Loucy (cell line): ENCODE results near the gene CUL9.

ENCODE experiments used
- H2AFZ ChIP-seq: fragments of 200-600 bp; sonication (generic); 2 replicates; pipeline ENCODE4 v1.6.0; 2016; ENCODE audit warnings: antibody characterized with exemption, mild to moderate bottlenecking, low read length, moderate library complexity
- H3F3A ChIP-seq: fragments of 200-600 bp; 2 replicates; pipeline ENCODE4 v1.6.0; 2016; ENCODE audit warnings: antibody characterized with exemption, low read depth, mild to moderate bottlenecking
- H3K27me3 ChIP-seq: fragments of 200-600 bp; sonication (generic); 2 replicates; pipeline ENCODE4 v1.6.1; 2014; ENCODE audit warnings: low read length, mild to moderate bottlenecking; ENCODE audit not compliant: insufficient read depth, poor library complexity, severe bottlenecking
- H3K36me3 ChIP-seq: fragments of 200-600 bp; sonication (generic); 2 replicates; pipeline ENCODE4 v1.6.1; 2016; ENCODE audit warnings: low read length; ENCODE audit not compliant: insufficient read depth
- H3K4me1 ChIP-seq: fragments of 200-600 bp; sonication (generic); 2 replicates; pipeline ENCODE4 v1.5.1; 2014; ENCODE audit warnings: low read length, mild to moderate bottlenecking; ENCODE audit not compliant: insufficient read depth, poor library complexity, severe bottlenecking
- H3K4me2 ChIP-seq: fragments of 200-600 bp; sonication (generic); 2 replicates; pipeline ENCODE4 v1.6.0; 2014; ENCODE audit warnings: antibody characterized with exemption, low read length, low read depth, mild to moderate bottlenecking; ENCODE audit not compliant: poor library complexity, severe bottlenecking
- H3K4me3 ChIP-seq: fragments of 200-600 bp; sonication (generic); 2 replicates; pipeline ENCODE4 v1.5.1; 2014; ENCODE audit warnings: low read length, mild to moderate bottlenecking, mixed read lengths; ENCODE audit not compliant: poor library complexity, severe bottlenecking
- H3K79me2 ChIP-seq: fragments of 200-600 bp; sonication (generic); 2 replicates; pipeline ENCODE4 v1.6.1; 2014; ENCODE audit warnings: low read length; ENCODE audit not compliant: insufficient read depth
- H3K9ac ChIP-seq: fragments of 200-600 bp; sonication (generic); 2 replicates; pipeline ENCODE4 v1.6.0; 2014; ENCODE audit warnings: mild to moderate bottlenecking, low read depth, low read length, moderate library complexity; ENCODE audit not compliant: poor library complexity, severe bottlenecking
- H3K9me2 ChIP-seq: fragments of 200-600 bp; sonication (generic); replicated peaks from 2 replicates; pipeline ENCODE4 v1.6.1; 2016; ENCODE audit warnings: low read depth, low read length, mixed read lengths
- H3K9me3 ChIP-seq: fragments of 200-600 bp; sonication (generic); 2 replicates; pipeline ENCODE4 v1.6.1; 2014; ENCODE audit warnings: mild to moderate bottlenecking, antibody characterized with exemption, low read length, low read depth; ENCODE audit not compliant: insufficient read depth
- H4K20me1 ChIP-seq: fragments of 200-600 bp; sonication (generic); 2 replicates; pipeline ENCODE4 v1.6.0; 2014; ENCODE audit warnings: antibody characterized with exemption, low read length, mild to moderate bottlenecking; ENCODE audit not compliant: insufficient read depth, poor library complexity, severe bottlenecking
- EZH2phosphoT487 ChIP-seq: fragments of 200-600 bp; IDR thresholded peaks from 2 replicates; pipeline ENCODE4 v1.6.1; 2018; ENCODE audit warnings: antibody characterized with exemption, mild to moderate bottlenecking, moderate library complexity, borderline replicate concordance
- TF ChIP-seq, protein P1 (sequence below): fragments of 200-600 bp; sonication (generic); conservative IDR thresholded peaks from 2 replicates; pipeline ENCODE4 v1.5.1; 2014; ENCODE audit warnings: mild to moderate bottlenecking, antibody characterized with exemption, low read length

Gene CUL9

DNA sequence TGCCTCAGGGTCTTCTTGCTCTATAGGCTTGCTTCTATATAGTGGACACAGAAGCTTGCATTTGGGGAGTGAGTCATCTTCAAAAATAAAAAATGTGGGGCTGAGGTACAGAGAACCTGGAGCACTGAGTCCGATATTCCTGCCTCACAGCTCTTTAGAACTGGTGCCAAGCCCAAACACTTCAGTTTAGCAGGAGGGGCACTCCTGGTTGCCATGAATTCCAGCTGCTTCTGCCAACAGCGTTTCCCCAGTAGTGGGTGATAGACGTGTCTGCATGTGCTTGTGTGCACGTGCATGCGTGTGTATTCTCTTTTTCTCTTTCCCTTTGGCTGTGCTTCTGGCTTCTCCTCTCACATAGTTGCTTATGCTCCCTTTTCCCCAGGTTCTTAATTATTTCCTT is 35.4 kb downstream of the CUL9 start:
- no peaks in the 10 kb centered on the region for H3F3A ChIP-seq
- no peaks in the 10 kb centered on the region for H3K9me3 ChIP-seq
- no peaks in the 10 kb centered on the region for H4K20me1 ChIP-seq
- H3K4me1 ChIP-seq = no peaks in the 10 kb centered on the region
- no peaks in the 10 kb centered on the region for H3K27me3 ChIP-seq
- no peaks in the 10 kb centered on the region; the same call in 1 of the 2 replicates for H3K36me3 ChIP-seq
- H3K9me2 ChIP-seq = no peaks in the 10 kb centered on the region
- TF ChIP-seq EZH2phosphoT487 = no peak
- TF ChIP-seq, protein P1, sequence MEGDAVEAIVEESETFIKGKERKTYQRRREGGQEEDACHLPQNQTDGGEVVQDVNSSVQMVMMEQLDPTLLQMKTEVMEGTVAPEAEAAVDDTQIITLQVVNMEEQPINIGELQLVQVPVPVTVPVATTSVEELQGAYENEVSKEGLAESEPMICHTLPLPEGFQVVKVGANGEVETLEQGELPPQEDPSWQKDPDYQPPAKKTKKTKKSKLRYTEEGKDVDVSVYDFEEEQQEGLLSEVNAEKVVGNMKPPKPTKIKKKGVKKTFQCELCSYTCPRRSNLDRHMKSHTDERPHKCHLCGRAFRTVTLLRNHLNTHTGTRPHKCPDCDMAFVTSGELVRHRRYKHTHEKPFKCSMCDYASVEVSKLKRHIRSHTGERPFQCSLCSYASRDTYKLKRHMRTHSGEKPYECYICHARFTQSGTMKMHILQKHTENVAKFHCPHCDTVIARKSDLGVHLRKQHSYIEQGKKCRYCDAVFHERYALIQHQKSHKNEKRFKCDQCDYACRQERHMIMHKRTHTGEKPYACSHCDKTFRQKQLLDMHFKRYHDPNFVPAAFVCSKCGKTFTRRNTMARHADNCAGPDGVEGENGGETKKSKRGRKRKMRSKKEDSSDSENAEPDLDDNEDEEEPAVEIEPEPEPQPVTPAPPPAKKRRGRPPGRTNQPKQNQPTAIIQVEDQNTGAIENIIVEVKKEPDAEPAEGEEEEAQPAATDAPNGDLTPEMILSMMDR = no peak
- no peak overlapping the region for H3K9ac ChIP-seq
- no peak overlapping the region for H2AFZ ChIP-seq
- no peaks in the 10 kb centered on the region for H3K79me2 ChIP-seq
- H3K4me3 ChIP-seq = no peak overlapping the region
- H3K4me2 ChIP-seq = no peak overlapping the region

DNA sequence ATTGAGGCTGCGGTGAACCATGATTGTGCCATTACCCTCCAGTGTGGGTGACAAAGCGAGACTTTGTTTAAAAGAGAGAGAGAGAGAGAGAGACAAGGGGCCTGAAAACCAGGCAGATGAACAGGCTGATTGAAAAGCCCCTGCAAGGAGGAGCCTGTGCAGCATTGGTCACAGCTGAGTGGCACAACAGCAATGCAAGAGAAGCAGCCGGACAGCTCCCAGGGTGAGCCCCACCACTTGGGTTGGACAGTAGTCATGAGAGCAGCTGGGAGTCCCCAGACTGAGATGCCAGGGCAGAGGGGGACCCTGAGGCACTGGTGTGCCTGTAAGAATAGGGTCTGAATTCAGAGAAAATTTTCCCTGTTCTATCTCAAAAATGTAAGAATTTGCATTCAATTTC is 37.1 kb downstream of the CUL9 start:
- peaks cover 3% of the 10 kb centered on the region for H3K4me1 ChIP-seq
- no peaks in the 10 kb centered on the region; the same call in 1 of the 2 replicates for H3K36me3 ChIP-seq
- TF ChIP-seq, protein P1 = no peak
- TF ChIP-seq EZH2phosphoT487 = no peak
- H3K9ac ChIP-seq = no peak overlapping the region
- H3K4me2 ChIP-seq = no peak overlapping the region
- no peaks in the 10 kb centered on the region for H3K27me3 ChIP-seq
- no peaks in the 10 kb centered on the region for H3F3A ChIP-seq
- H3K9me2 ChIP-seq = no peaks in the 10 kb centered on the region
- no peaks in the 10 kb centered on the region for H3K79me2 ChIP-seq
- no peaks in the 10 kb centered on the region for H4K20me1 ChIP-seq
- H3K9me3 ChIP-seq = no peaks in the 10 kb centered on the region
- no peak overlapping the region for H2AFZ ChIP-seq
- no peak overlapping the region for H3K4me3 ChIP-seq

DNA sequence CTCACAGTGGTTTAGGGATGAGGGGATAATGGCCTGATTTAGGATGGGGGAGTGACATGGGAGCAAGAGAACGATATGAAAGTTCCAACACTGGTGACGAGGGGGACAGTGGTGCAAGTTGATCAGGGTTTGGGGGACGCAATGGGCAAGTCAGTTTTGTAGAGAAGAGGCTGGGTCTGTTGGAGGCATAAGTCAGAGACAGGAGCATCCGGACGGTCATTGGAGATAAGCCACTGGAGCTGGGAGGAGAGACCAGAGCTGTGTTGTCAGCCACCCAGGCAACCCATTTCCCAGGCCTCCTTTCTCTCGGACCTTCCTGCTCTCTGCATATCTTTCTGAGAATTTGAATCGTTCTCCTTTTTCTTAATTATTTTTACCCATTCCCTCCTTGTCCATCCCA is 37.8 kb downstream of the CUL9 start:
- H3K79me2 ChIP-seq = no peaks in the 10 kb centered on the region
- no peak overlapping the region for H3K9ac ChIP-seq
- H3K36me3 ChIP-seq = no peaks in the 10 kb centered on the region; the same call in 1 of the 2 replicates
- no peak overlapping the region for H2AFZ ChIP-seq
- H3K27me3 ChIP-seq = no peaks in the 10 kb centered on the region
- H4K20me1 ChIP-seq = no peaks in the 10 kb centered on the region
- no peak overlapping the region for H3K4me3 ChIP-seq
- TF ChIP-seq, protein P1 = no peak
- no peak for TF ChIP-seq EZH2phosphoT487
- H3K4me2 ChIP-seq = no peak overlapping the region
- H3K4me1 ChIP-seq = peaks cover 10% of the 10 kb centered on the region
- no peaks in the 10 kb centered on the region for H3K9me3 ChIP-seq
- no peaks in the 10 kb centered on the region for H3F3A ChIP-seq
- H3K9me2 ChIP-seq = no peaks in the 10 kb centered on the region
